GM23338 (cell line): ENCODE data around the gene NIBAN1. TPM values are rescaled to one million over a fixed set of nuclear protein-coding genes. Genes with fewer than 3 reads are reported as not detected.

Source experiments
- ATAC-seq: fragments of 200-7000 bp; cut with Tn5 transposase; 3 replicates; pipeline ENCODE4 v1.9.1; 2020
- DNase-seq: peaks from one replicate; pipeline ENCODE4 v3.0.0-alpha.2; 2015; ENCODE audit warnings: low spot score
- H2AFZ ChIP-seq: fragments of 200-600 bp; sonication (generic); 2 replicates; pipeline ENCODE4 v1.8.0; 2016; ENCODE audit warnings: antibody characterized with exemption, mild to moderate bottlenecking, moderate library complexity
- H3F3A ChIP-seq: fragments of 200-600 bp; sonication (generic); replicated peaks from 2 replicates; pipeline ENCODE4 v1.8.0; 2017; ENCODE audit warnings: antibody characterized with exemption, mixed run types, low read depth
- H3K27ac ChIP-seq: fragments of 200-600 bp; sonication (generic); 2 replicates; pipeline ENCODE4 v1.6.1; 2016; ENCODE audit warnings: low read depth
- H3K27me3 ChIP-seq: fragments of 200-600 bp; sonication (generic); 2 replicates; pipeline ENCODE4 v1.8.0; 2016; ENCODE audit warnings: mild to moderate bottlenecking, mixed run types, moderate library complexity; ENCODE audit not compliant: insufficient read depth
- H3K36me3 ChIP-seq: fragments of 200-600 bp; sonication (generic); 2 replicates; pipeline ENCODE4 v1.8.0; 2016; ENCODE audit warnings: mild to moderate bottlenecking; ENCODE audit not compliant: insufficient read depth
- H3K4me1 ChIP-seq: fragments of 200-600 bp; sonication (generic); 2 replicates; pipeline ENCODE4 v1.8.0; 2016; ENCODE audit warnings: mild to moderate bottlenecking, moderate library complexity; ENCODE audit not compliant: insufficient read depth
- H3K4me2 ChIP-seq: fragments of 200-600 bp; sonication (generic); 2 replicates; pipeline ENCODE4 v1.7.1; 2017; ENCODE audit warnings: mixed run types
- H3K4me3 ChIP-seq: fragments of 200-600 bp; sonication (generic); 2 replicates; pipeline ENCODE4 v1.6.1; 2016; ENCODE audit warnings: mixed run types
- H3K79me2 ChIP-seq: fragments of 200-600 bp; sonication (generic); replicated peaks from 2 replicates; pipeline ENCODE4 v1.8.0; 2017; ENCODE audit warnings: mild to moderate bottlenecking; ENCODE audit not compliant: insufficient read depth
- H3K9me2 ChIP-seq: fragments of 200-600 bp; sonication (generic); 2 replicates; pipeline ENCODE4 v1.8.0; 2017; ENCODE audit not compliant: insufficient read depth
- H4K20me1 ChIP-seq: fragments of 200-600 bp; sonication (generic); replicated peaks from 2 replicates; pipeline ENCODE4 v1.8.0; 2017; ENCODE audit warnings: mild to moderate bottlenecking; ENCODE audit not compliant: insufficient read depth
- H3K27ac Mint-ChIP-seq: 2 replicates; pipeline ENCODE4 v1.8.0; 2020; ENCODE audit warnings: inconsistent platforms, mild to moderate bottlenecking, moderate library complexity, mixed read lengths
- H3K27me3 Mint-ChIP-seq: 3 replicates; pipeline ENCODE4 v1.8.0; 2022; ENCODE audit warnings: low read depth, mild to moderate bottlenecking, moderate library complexity, mixed read lengths, inconsistent platforms; ENCODE audit not compliant: insufficient read depth, poor library complexity
- H3K36me3 Mint-ChIP-seq: 3 replicates; pipeline ENCODE4 v1.8.0; 2021; ENCODE audit warnings: low read depth, mild to moderate bottlenecking, inconsistent platforms, moderate library complexity, mixed read lengths
- H3K4me1 Mint-ChIP-seq: 3 replicates; pipeline ENCODE4 v1.8.0; 2020; ENCODE audit warnings: mild to moderate bottlenecking, inconsistent platforms, mixed read lengths
- H3K4me3 Mint-ChIP-seq: 3 replicates; pipeline ENCODE4 v1.8.0; 2021; ENCODE audit warnings: moderate library complexity, mild to moderate bottlenecking, inconsistent platforms, mixed read lengths
- H3K9me3 Mint-ChIP-seq: 3 replicates; pipeline ENCODE4 v1.8.0; 2020; ENCODE audit warnings: moderate library complexity, mild to moderate bottlenecking, inconsistent platforms, mixed read lengths
- CREB1 ChIP-seq: fragments of 250-450 bp; sonication (Bioruptor Pico); IDR thresholded peaks from 2 replicates; pipeline ENCODE4 v1.5.0; 2020; ENCODE audit warnings: low read depth, mild to moderate bottlenecking, moderate library complexity
- EZH2 ChIP-seq: fragments of 200-600 bp; sonication (generic); IDR thresholded peaks from one replicate; pipeline ENCODE4 v1.8.0; 2017; ENCODE audit warnings: antibody characterized with exemption, mild to moderate bottlenecking, low read depth; ENCODE audit not compliant: unreplicated experiment
- JUNB ChIP-seq: IDR thresholded peaks from one replicate; pipeline ENCODE4 v1.6.1; 2016; ENCODE audit warnings: antibody characterized with exemption; ENCODE audit not compliant: unreplicated experiment
- ZNF114 ChIP-seq: fragments of 250-450 bp; sonication (Bioruptor Pico); IDR thresholded peaks from 2 replicates; pipeline ENCODE4 v1.5.0; 2020; ENCODE audit warnings: mild to moderate bottlenecking, moderate library complexity
- polyA plus RNA-seq: library from polyadenylated mRNA; unstranded; fragments of >200 nt; fragmentation: Nextera tagmentation; extraction: Ambion mirVana; gene quantifications from 2 replicates; pipeline ENCODE4 v1.2.1, GENCODE V29; 2016
- total RNA-seq: library from RNA; depleted of rRNA; stranded (reverse); fragments of >200 nt; shearing (Covaris generic); gene quantifications from 2 replicates; pipeline ENCODE4 v1.2.3, GENCODE V29; 2014
- TF ChIP-seq, protein P1 (sequence below): IDR thresholded peaks from 2 replicates; pipeline ENCODE4 v1.6.1; 2016; ENCODE audit warnings: antibody characterized with exemption
- TF ChIP-seq, protein P2 (sequence below), 2 experiments: fragments of 200-600 bp in 1 of 2; sonication (generic) in 1 of 2; conservative IDR thresholded peaks; 2 replicates each; pipeline versions ENCODE4 v1.5.1 to v1.6.1; 2016 to 2017; ENCODE audit warnings: antibody characterized with exemption in 2 of 2, low read depth in 2 of 2, mild to moderate bottlenecking in 2 of 2, moderate library complexity in 1 of 2

The NIBAN1 gene
- total and polyA plus RNA-seq, 2 experiments from 2014 or later = 5.5 to 12.3 TPM

DNA sequence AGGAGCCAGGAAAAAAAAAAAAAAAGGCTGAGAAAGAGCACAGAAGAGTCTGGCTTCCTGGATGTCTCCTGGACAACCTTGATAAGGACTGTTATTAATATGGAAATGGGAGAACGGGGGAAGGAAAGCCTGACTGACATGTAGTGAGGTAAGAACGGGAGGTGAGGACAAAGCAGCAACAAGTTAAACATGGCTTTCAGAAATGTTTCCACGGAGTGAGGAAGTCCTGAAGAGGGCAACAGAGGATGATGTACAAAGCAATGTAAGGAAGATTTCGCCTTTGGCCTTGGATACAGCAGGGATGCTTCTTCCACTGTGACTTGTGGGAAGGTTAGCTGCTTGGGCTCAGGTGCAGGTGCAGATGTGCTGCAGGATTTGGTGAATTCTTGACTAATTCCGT, 11.9 kb upstream of the NIBAN1 start:
- no peaks in the 10 kb centered on the region for H3K36me3 Mint-ChIP-seq
- Histone ChIP-seq H3K27ac (no peak overlapping the region), H3K4me1 (no peaks in the 10 kb centered on the region), H2AFZ (no peak overlapping the region; the same call in 1 of the 2 replicates), H3K4me2 (no peak overlapping the region), H3K4me3 (no peak overlapping the region), H3K36me3 (no peaks in the 10 kb centered on the region), H3K79me2 (no peaks in the 10 kb centered on the region), H3F3A (no peaks in the 10 kb centered on the region), H3K27me3 (no peaks in the 10 kb centered on the region), H3K9me2 (0 out of 2 replicates have a peak, but pooled peaks cover 3% of the 10 kb centered on the region), H4K20me1 (no peaks in the 10 kb centered on the region)
- H3K9me3 Mint-ChIP-seq = no peaks in the 10 kb centered on the region
- H3K27ac Mint-ChIP-seq = no peak overlapping the region
- H3K4me1 Mint-ChIP-seq = peaks cover 6% of the 10 kb centered on the region
- TF ChIP-seq, protein P1, sequence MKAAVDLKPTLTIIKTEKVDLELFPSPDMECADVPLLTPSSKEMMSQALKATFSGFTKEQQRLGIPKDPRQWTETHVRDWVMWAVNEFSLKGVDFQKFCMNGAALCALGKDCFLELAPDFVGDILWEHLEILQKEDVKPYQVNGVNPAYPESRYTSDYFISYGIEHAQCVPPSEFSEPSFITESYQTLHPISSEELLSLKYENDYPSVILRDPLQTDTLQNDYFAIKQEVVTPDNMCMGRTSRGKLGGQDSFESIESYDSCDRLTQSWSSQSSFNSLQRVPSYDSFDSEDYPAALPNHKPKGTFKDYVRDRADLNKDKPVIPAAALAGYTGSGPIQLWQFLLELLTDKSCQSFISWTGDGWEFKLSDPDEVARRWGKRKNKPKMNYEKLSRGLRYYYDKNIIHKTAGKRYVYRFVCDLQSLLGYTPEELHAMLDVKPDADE = no peak
- TF ChIP-seq ZNF114 (CRISPR knock-in tag) (no peak), JUNB (no peak)
- TF ChIP-seq, protein P2, sequence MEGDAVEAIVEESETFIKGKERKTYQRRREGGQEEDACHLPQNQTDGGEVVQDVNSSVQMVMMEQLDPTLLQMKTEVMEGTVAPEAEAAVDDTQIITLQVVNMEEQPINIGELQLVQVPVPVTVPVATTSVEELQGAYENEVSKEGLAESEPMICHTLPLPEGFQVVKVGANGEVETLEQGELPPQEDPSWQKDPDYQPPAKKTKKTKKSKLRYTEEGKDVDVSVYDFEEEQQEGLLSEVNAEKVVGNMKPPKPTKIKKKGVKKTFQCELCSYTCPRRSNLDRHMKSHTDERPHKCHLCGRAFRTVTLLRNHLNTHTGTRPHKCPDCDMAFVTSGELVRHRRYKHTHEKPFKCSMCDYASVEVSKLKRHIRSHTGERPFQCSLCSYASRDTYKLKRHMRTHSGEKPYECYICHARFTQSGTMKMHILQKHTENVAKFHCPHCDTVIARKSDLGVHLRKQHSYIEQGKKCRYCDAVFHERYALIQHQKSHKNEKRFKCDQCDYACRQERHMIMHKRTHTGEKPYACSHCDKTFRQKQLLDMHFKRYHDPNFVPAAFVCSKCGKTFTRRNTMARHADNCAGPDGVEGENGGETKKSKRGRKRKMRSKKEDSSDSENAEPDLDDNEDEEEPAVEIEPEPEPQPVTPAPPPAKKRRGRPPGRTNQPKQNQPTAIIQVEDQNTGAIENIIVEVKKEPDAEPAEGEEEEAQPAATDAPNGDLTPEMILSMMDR (conservative IDR thresholded peaks at IDR 0.05; ENCODE audit: low read depth in 2 of 2) = peak; percentile 19 to 75; a peak in 2 of 4 replicates
- peak; percentile 64 for ATAC-seq
- H3K4me3 Mint-ChIP-seq = no peak overlapping the region
- no peaks in the 10 kb centered on the region for H3K27me3 Mint-ChIP-seq
- peak; percentile 46 for DNase-seq

DNA sequence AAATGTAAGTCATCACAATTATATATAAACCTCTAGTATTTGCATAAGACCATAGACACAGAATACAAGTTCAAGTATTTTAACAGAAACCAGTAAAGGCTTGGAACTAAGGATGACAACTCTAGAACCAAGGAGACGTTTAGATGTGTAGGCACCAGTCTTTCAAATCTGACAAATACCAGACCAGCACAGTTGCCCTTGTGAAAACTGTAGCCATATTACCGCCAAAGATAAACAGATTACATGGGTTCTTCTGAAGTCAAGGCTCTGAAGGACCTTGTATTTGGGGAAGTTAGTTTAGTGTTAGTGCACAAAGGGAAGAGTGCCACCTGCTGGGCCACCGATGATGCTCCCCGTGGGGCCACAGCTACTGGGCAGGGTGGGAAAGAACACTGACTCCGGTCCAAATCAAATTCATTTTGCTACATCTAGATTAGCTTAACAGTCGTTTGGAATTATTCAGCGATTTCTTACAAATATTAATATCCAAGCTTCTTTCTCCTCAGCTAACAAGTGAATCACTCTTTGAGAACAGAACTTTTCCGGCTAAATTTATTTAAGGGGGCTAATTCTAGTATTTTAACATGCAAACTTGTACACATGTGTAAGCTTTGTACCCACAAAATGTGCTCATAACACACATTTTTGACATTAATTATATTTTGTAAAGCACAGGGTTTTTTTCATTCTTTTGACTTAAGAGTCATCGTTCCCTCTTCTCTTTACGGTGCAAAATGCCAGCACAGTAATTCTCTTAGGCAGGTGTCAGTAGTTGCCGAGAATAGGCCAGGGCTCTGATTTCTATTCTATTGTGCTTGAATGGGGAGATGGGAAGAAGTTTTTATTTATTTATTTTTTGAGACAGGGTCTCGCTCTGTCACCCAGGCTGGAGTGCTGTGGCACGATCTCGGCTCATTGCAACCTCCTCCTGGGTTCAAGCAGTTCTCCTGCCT, 8.0 kb upstream of the NIBAN1 start:
- Histone ChIP-seq H3K36me3 (no peaks in the 10 kb centered on the region), H4K20me1 (no peaks in the 10 kb centered on the region), H3K4me1 (no peaks in the 10 kb centered on the region), H3K4me3 (no peak overlapping the region), H3F3A (no peaks in the 10 kb centered on the region), H3K4me2 (no peak overlapping the region), H3K27ac (no peak overlapping the region), H3K79me2 (no peaks in the 10 kb centered on the region), H2AFZ (no peak overlapping the region), H3K9me2 (no peaks in the 10 kb centered on the region), H3K27me3 (no peaks in the 10 kb centered on the region)
- Mint-ChIP-seq H3K27me3 (no peaks in the 10 kb centered on the region), H3K36me3 (no peaks in the 10 kb centered on the region), H3K4me3 (no peak overlapping the region), H3K9me3 (no peaks in the 10 kb centered on the region), H3K27ac (no peak overlapping the region), H3K4me1 (peaks cover 6% of the 10 kb centered on the region; the same call in 2 of the 3 replicates)
- TF ChIP-seq, protein P2 (conservative IDR thresholded peaks at IDR 0.05; ENCODE audit: low read depth in 2 of 2) = peak; percentile 80 to 91
- peak; percentile 6; the same call in 1 of the 2 replicates for TF ChIP-seq CREB1
- TF ChIP-seq EZH2 = no peak
- TF ChIP-seq, protein P1 = no peak
- DNase-seq (peak; percentile 82), ATAC-seq (peak; percentile 99)
